GM12801 (cell line): ENCODE data around the gene ACSF3.

ENCODE experiments used
- CTCF ChIP-seq: IDR thresholded peaks from one replicate; pipeline ENCODE4 v1.5.1; 2011; ENCODE audit warnings: control low read depth; ENCODE audit not compliant: insufficient read length; ENCODE audit errors: extremely low read depth

The ACSF3 gene

GRCh38 chr16:89052890-89053724 is 40.5 kb upstream of the ACSF3 start:
- TF ChIP-seq CTCF, result no peak

GRCh38 chr16:89053725-89054029 is 40.0 kb upstream of the ACSF3 start:
- no peak for TF ChIP-seq CTCF

- no peak for TF ChIP-seq CTCF
Observed at GRCh38 chr16:89054261-89054661, 39.4 kb upstream of the ACSF3 start.

- TF ChIP-seq CTCF, result no peak
Observed at GRCh38 chr16:89054714-89055113, 38.9 kb upstream of the ACSF3 start.

- no peak for TF ChIP-seq CTCF
Observed at GRCh38 chr16:89055313-89055712, 38.3 kb upstream of the ACSF3 start.

- TF ChIP-seq CTCF, result no peak
Observed at GRCh38 chr16:89055894-89056555, 37.6 kb upstream of the ACSF3 start.

- no peak for TF ChIP-seq CTCF
Observed at GRCh38 chr16:89056592-89056991, 37.1 kb upstream of the ACSF3 start.
